WTC11 (cell line): Measurements from ENCODE around the gene ENO2. TPM values are rescaled to one million over a fixed set of nuclear protein-coding genes. Genes with fewer than 3 reads are reported as not detected.
A peak's percentile ranks its signal among the peaks of the same experiment; 100 is the strongest.
"Not testable (repeated sequence)": the region's sequence is repeated elsewhere in the genome, so short reads cannot be mapped to it uniquely, and the experiment has no call there.

Experiments
- ATAC-seq: fragments of 200-7000 bp; cut with Tn5 transposase; 2 replicates; pipeline ENCODE4 v1.10.0; 2021; ENCODE audit warnings: mild to moderate bottlenecking, moderate library complexity
- CTCF ChIA-PET: fragments of 300-600 bp; sonication (Branson Sonifier 250); formaldehyde crosslinking; loops from one replicate; lab custom pipeline; 2021; ENCODE audit warnings: antibody characterized with exemption; lab: Charles Lee
- POLR2A ChIA-PET: fragments of 350-600 bp; sonication (Branson Sonifier 250); formaldehyde crosslinking; loops from one replicate; lab custom pipeline; 2021; ENCODE audit warnings: antibody characterized with exemption; lab: Charles Lee
- DNase-seq: peaks from one replicate; pipeline ENCODE4 v3.0.0; 2021; ENCODE audit warnings: low spot score
- H3K27ac Mint-ChIP-seq: 2 replicates; pipeline ENCODE4 v1.8.0; 2021; ENCODE audit warnings: mixed read lengths
- H3K27me3 Mint-ChIP-seq: 2 replicates; pipeline ENCODE4 v1.8.0; 2021; ENCODE audit warnings: low read depth, mild to moderate bottlenecking, moderate library complexity, mixed read lengths
- H3K36me3 Mint-ChIP-seq: 2 replicates; pipeline ENCODE4 v1.8.0; 2021; ENCODE audit warnings: mixed read lengths
- H3K4me1 Mint-ChIP-seq: 2 replicates; pipeline ENCODE4 v1.8.0; 2022; ENCODE audit warnings: mixed read lengths
- H3K4me3 Mint-ChIP-seq: 2 replicates; pipeline ENCODE4 v1.8.0; 2021; ENCODE audit warnings: mild to moderate bottlenecking, moderate library complexity, mixed read lengths
- H3K9me3 Mint-ChIP-seq: 2 replicates; pipeline ENCODE4 v1.8.0; 2021; ENCODE audit warnings: mixed read lengths
- CDX4 ChIP-seq: fragments of 250-450 bp; sonication (Bioruptor Pico); IDR thresholded peaks from 2 replicates; pipeline ENCODE4 v1.9.0; 2021; ENCODE audit warnings: moderate library complexity, mild to moderate bottlenecking, inconsistent platforms, borderline replicate concordance
- E2F1 ChIP-seq: sonication (generic); formaldehyde crosslinking; IDR thresholded peaks from 2 replicates; pipeline ENCODE4 v1.8.0; 2022; ENCODE audit warnings: mild to moderate bottlenecking, missing genetic modification reagents
- EMX1 ChIP-seq: fragments of 250-450 bp; sonication (Bioruptor Pico); IDR thresholded peaks from 2 replicates; pipeline ENCODE4 v1.8.0; 2021; ENCODE audit warnings: mild to moderate bottlenecking
- GABPB1 ChIP-seq: sonication (generic); formaldehyde crosslinking; IDR thresholded peaks from 2 replicates; pipeline ENCODE4 v1.8.1; 2023; ENCODE audit warnings: mild to moderate bottlenecking, missing genetic modification reagents
- JUN ChIP-seq: sonication (generic); formaldehyde crosslinking; IDR thresholded peaks from 2 replicates; pipeline ENCODE4 v1.8.0; 2023; ENCODE audit warnings: mild to moderate bottlenecking, missing genetic modification reagents
- NFATC4 ChIP-seq: fragments of 250-450 bp; sonication (Bioruptor Pico); IDR thresholded peaks from 2 replicates; pipeline ENCODE4 v1.9.0; 2021; ENCODE audit warnings: mild to moderate bottlenecking
- NFE2L1 ChIP-seq: sonication (generic); formaldehyde crosslinking; IDR thresholded peaks from 2 replicates; pipeline ENCODE4 v1.8.1; 2023; ENCODE audit warnings: missing genetic modification reagents
- ZNF263 ChIP-seq: sonication (generic); formaldehyde crosslinking; IDR thresholded peaks from 2 replicates; pipeline ENCODE4 v1.8.1; 2022; ENCODE audit warnings: low read depth, mild to moderate bottlenecking, moderate library complexity, missing genetic modification reagents
- ZNF425 ChIP-seq: fragments of 250-450 bp; sonication (Bioruptor Pico); conservative IDR thresholded peaks from 2 replicates; pipeline ENCODE4 v1.9.0; 2021; ENCODE audit warnings: mild to moderate bottlenecking
- ZNF671 ChIP-seq: fragments of 250-450 bp; sonication (Bioruptor Pico); IDR thresholded peaks from 2 replicates; pipeline ENCODE4 v1.8.0; 2021; ENCODE audit warnings: mild to moderate bottlenecking
- total RNA-seq: library from RNA; stranded (reverse); gene quantifications from 3 replicates; pipeline ENCODE4 v1.2.3, GENCODE V29; 2021
- TF ChIP-seq, protein P1 (sequence below): sonication (generic); formaldehyde crosslinking; IDR thresholded peaks from 2 replicates; pipeline ENCODE4 v1.8.0; 2023; ENCODE audit warnings: missing genetic modification reagents, mild to moderate bottlenecking, borderline replicate concordance

The ENO2 gene
- total RNA-seq, 1 experiment from 2014 or later = 118 TPM

DNA sequence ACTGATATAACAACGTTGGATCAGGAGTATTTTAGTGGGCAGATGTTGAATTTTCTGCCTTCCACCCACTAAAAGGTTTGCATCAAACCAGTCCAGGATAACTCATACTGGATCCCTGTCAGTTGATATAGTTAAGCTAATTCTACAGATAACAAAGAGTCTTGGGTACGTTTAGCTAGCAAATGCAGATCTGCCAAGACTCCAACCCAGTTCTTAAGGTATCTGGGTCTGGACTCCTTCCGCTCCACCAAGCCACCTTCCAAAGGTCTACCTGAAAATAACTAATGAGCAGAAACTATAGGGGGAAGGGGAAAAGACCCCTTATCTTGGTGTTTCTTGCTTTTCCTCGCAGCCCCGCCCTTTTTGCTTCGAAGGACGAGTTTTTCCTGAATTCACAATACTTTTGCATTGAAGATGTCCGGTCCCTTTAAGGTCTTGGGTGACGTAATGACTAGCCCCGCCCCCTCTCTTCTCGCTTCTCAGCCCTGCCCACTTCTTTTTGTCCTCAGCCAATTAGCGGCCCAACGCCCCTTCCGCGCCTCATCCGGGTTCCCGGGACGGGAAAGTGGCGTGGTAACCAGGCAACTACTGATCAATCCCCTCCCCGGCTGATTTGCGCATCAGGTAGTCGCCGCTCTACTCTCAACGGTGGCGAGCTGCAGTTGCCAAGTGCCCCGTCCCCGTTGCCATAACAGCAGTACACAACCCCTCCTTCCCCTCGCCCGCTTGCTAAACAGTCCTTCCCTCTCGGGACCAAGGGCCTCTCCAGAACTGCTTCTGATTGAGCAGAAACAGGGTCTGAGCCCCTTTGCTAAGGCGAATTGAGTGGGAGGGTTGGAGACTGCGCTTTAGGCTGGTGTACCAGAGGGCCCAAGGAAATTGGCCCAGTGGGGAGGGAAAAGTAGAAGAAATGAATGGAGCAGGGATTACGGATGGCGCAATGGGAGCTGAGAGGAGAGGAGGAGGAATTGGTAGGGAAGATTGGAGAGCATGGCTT is 9.8 kb upstream of the ENO2 start, which contains the start of gene LRRC23 (continued):
- no peak for TF ChIP-seq ZNF425 (CRISPR knock-in tag)
- TF ChIP-seq EMX1 (CRISPR knock-in tag) = no peak
- TF ChIP-seq ZNF671 (CRISPR knock-in tag) = no peak
- TF ChIP-seq GABPB1 (CRISPR knock-in tag) = peak; percentile 44; the same call in 1 of the 2 replicates
- TF ChIP-seq CDX4 = no peak
- no peak for TF ChIP-seq ZNF263 (CRISPR knock-in tag)
- TF ChIP-seq E2F1 (CRISPR knock-in tag) = no peak
- TF ChIP-seq JUN (CRISPR knock-in tag) = no peak
- TF ChIP-seq NFE2L1 (CRISPR knock-in tag) = no peak
- no peak for TF ChIP-seq NFATC4 (CRISPR knock-in tag)
- TF ChIP-seq, all 79 proteins: peak for 6

DNA sequence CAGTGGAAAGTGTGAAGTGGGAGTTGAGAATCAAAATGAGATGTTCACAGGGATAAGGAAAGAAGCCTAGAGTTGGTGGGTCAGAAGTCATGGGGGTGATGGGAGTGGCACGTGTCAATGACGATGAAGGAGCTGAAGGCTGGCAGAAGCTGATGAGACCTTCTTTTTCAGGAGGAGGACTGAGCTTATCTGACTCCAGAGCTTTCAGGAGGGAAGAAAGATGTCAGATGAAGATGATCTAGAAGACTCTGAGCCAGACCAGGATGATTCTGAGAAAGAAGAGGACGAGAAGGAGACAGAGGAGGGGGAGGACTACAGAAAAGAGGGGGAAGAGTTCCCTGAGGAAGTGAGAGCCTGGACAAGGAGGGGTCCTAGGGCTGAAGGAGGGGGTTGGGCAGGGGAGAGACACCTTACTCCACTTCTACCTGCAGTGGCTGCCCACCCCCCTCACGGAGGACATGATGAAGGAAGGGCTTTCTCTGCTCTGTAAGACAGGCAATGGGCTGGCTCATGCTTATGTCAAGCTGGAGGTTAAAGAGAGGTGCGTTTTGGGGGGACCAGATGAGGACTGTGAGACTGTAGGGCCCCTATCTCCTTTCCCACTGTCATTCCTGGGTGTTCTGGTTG is 8.9 kb upstream of the ENO2 start:
- TF ChIP-seq, protein P1, sequence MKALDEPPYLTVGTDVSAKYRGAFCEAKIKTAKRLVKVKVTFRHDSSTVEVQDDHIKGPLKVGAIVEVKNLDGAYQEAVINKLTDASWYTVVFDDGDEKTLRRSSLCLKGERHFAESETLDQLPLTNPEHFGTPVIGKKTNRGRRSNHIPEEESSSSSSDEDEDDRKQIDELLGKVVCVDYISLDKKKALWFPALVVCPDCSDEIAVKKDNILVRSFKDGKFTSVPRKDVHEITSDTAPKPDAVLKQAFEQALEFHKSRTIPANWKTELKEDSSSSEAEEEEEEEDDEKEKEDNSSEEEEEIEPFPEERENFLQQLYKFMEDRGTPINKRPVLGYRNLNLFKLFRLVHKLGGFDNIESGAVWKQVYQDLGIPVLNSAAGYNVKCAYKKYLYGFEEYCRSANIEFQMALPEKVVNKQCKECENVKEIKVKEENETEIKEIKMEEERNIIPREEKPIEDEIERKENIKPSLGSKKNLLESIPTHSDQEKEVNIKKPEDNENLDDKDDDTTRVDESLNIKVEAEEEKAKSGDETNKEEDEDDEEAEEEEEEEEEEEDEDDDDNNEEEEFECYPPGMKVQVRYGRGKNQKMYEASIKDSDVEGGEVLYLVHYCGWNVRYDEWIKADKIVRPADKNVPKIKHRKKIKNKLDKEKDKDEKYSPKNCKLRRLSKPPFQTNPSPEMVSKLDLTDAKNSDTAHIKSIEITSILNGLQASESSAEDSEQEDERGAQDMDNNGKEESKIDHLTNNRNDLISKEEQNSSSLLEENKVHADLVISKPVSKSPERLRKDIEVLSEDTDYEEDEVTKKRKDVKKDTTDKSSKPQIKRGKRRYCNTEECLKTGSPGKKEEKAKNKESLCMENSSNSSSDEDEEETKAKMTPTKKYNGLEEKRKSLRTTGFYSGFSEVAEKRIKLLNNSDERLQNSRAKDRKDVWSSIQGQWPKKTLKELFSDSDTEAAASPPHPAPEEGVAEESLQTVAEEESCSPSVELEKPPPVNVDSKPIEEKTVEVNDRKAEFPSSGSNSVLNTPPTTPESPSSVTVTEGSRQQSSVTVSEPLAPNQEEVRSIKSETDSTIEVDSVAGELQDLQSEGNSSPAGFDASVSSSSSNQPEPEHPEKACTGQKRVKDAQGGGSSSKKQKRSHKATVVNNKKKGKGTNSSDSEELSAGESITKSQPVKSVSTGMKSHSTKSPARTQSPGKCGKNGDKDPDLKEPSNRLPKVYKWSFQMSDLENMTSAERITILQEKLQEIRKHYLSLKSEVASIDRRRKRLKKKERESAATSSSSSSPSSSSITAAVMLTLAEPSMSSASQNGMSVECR (CRISPR knock-in tag) = no peak
- no peak for TF ChIP-seq ZNF671 (CRISPR knock-in tag)
- POLR2A ChIA-PET = interaction anchor here (1.0 to 2.1 kb wide), 6 partner anchors 14 to 84 kb away, joined by 3 to 12 read pairs (median 6); partner anchors contain the start of genes C12orf57, GPR162, RNU7-1 and SPSB2
- Mint-ChIP-seq H3K27me3 (peaks cover 6% of the 10 kb centered on the region), H3K4me1 (peaks cover 3% of the 10 kb centered on the region; the same call in 1 of the 2 replicates), H3K36me3 (no peaks in the 10 kb centered on the region), H3K27ac (no peak overlapping the region), H3K9me3 (no peaks in the 10 kb centered on the region), H3K4me3 (no peak overlapping the region)
- DNase-seq (no peak), ATAC-seq (no peak)
- CTCF ChIA-PET = interaction anchor here (1.4 to 8.0 kb wide), 6 partner anchors 14 to 36 kb away, joined by 3 to 53 read pairs (median 11); partner anchors contain the start of gene SPSB2

GRCh38 chr12:6908141-6908540 is 6.2 kb upstream of the ENO2 start:
- not testable (repeated sequence) for H3K4me1 Mint-ChIP-seq, ATAC-seq, H3K4me3 Mint-ChIP-seq, DNase-seq, H3K9me3 Mint-ChIP-seq, H3K36me3 Mint-ChIP-seq, H3K27ac Mint-ChIP-seq
- CTCF ChIA-PET = interaction anchor here (0.6 to 8.0 kb wide), 4 partner anchors 17 to 71 kb away, joined by 3 to 53 read pairs (median 6); partner anchors contain the start of gene SPSB2
- peaks cover 14% of the 10 kb centered on the region for H3K27me3 Mint-ChIP-seq
- POLR2A ChIA-PET = interaction anchor here (0.6 to 1.1 kb wide), 2 partner anchors 38 to 87 kb away, joined by 3 to 8 read pairs; no protein-coding TSS in a partner anchor
